ENCODE data around the gene CARS1. TPM values are rescaled to one million over a fixed set of nuclear protein-coding genes. Genes with fewer than 3 reads are reported as not detected.
A peak's percentile ranks its signal among the peaks of the same experiment; 100 is the strongest.

The CARS1 gene
- total RNA-seq, 6 donors from 2014 or later = 28.9 to 54.1 (median 43.0) TPM

- Histone ChIP-seq H3K27ac (no peak overlapping the region), H3K27me3 (no peaks in the 10 kb centered on the region), H3K36me3 (peaks cover 0 to 34% (median under 1%) of the 10 kb centered on the region in 4 donors), H3K9me3 (no peaks in the 10 kb centered on the region), H3K4me3 (no peak overlapping the region), H3K4me1 (peaks cover 25 to 40% (median 32%) of the 10 kb centered on the region in 4 donors)
- TF ChIP-seq POLR2AphosphoS5 (IDR thresholded peaks at IDR 0.05) (no peak), CTCF (IDR thresholded peaks at IDR 0.05) (no peak), EP300 (IDR thresholded peaks at IDR 0.05) (no peak), POLR2A (IDR thresholded peaks at IDR 0.05) (no peak)
- ATAC-seq (ENCODE audit: low FRiP score in 2 of 2) (no peak), DNase-seq (no peak)
- WGBS, 2 donors = 83 to 89% methylated on average over 11 of the region's 11 CpGs
These were observed 4.7 kb downstream of the CARS1 start for GRCh38 chr11:3052567-3052966.

- no peak for TF ChIP-seq EP300 (IDR thresholded peaks at IDR 0.05)
- no peak for TF ChIP-seq POLR2AphosphoS5 (IDR thresholded peaks at IDR 0.05)
- ATAC-seq (ENCODE audit: low FRiP score in 2 of 2) (no peak), DNase-seq (no peak)
- peaks cover 0 to 39% (median 5%) of the 10 kb centered on the region in 4 donors for H3K36me3 ChIP-seq
- no peaks in the 10 kb centered on the region for H3K27me3 ChIP-seq
- no peak overlapping the region for H3K27ac ChIP-seq
- H3K9me3 ChIP-seq = no peaks in the 10 kb centered on the region
- no peak overlapping the region for H3K4me3 ChIP-seq
- 56 to 57% methylated on average over 14 of the region's 14 CpGs for WGBS, 2 donors
- H3K4me1 ChIP-seq = peaks cover 25 to 37% (median 29%) of the 10 kb centered on the region in 4 donors
These were observed 5.1 kb downstream of the CARS1 start for GRCh38 chr11:3052109-3052479.

- ATAC-seq (ENCODE audit: low FRiP score in 2 of 2) (no peak), DNase-seq (no peak)
- H3K4me3 ChIP-seq = no peak overlapping the region
- peaks cover 0 to 44% (median 6%) of the 10 kb centered on the region in 4 donors for H3K36me3 ChIP-seq
- H3K4me1 ChIP-seq = peaks cover 23 to 34% (median 27%) of the 10 kb centered on the region in 4 donors
- no peaks in the 10 kb centered on the region for H3K27me3 ChIP-seq
- no peak for TF ChIP-seq POLR2A (IDR thresholded peaks at IDR 0.05)
- no peak for TF ChIP-seq EP300 (IDR thresholded peaks at IDR 0.05)
- no peak for TF ChIP-seq POLR2AphosphoS5 (IDR thresholded peaks at IDR 0.05)
- TF ChIP-seq CTCF (IDR thresholded peaks at IDR 0.05) = no peak
- H3K9me3 ChIP-seq = no peaks in the 10 kb centered on the region
- H3K27ac ChIP-seq = no peak overlapping the region
- WGBS, 2 donors = 84 to 87% methylated on average over 9 to 13 of the region's 13 CpGs
These were observed 5.8 kb downstream of the CARS1 start for GRCh38 chr11:3051196-3052108.

GRCh38 chr11:3050386-3051195 lies 6.6 kb downstream of the CARS1 start:
- Histone ChIP-seq H3K27me3 (no peaks in the 10 kb centered on the region), H3K36me3 (peaks cover 0 to 49% (median 11%) of the 10 kb centered on the region in 4 donors), H3K4me1 (peaks cover 14 to 26% (median 18%) of the 10 kb centered on the region in 4 donors), H3K4me3 (no peak overlapping the region), H3K9me3 (no peaks in the 10 kb centered on the region), H3K27ac (peak overlapping the region in 1 of 4 donors; percentile 63)
- no peak for DNase-seq
- WGBS, 2 donors = 93 to 97% methylated on average over 16 to 18 of the region's 18 CpGs
- TF ChIP-seq CTCF (IDR thresholded peaks at IDR 0.05) = no peak
- no peak for TF ChIP-seq EP300 (IDR thresholded peaks at IDR 0.05)
- no peak for TF ChIP-seq POLR2A (IDR thresholded peaks at IDR 0.05)
- TF ChIP-seq POLR2AphosphoS5 (IDR thresholded peaks at IDR 0.05) = no peak
- ATAC-seq (ENCODE audit: low FRiP score in 2 of 2) = no peak
